A673 (cell line): ENCODE measurements around the gene GABARAP. TPM values are rescaled to one million over a fixed set of nuclear protein-coding genes. Genes with fewer than 3 reads are reported as not detected.
A peak's percentile ranks its signal among the peaks of the same experiment; 100 is the strongest.

Experiments
- BruUV-seq: library from RNA; stranded (reverse); fragments of 400-500 nt; replicated peaks from 2 replicates; lab custom pipeline; 2021; lab: Mats Ljungman, UMichigan
- CTCF ChIA-PET: fragments of 300-600 bp; sonication (Branson Sonifier 250); formaldehyde crosslinking; loops from one replicate; lab custom pipeline; 2022; ENCODE audit warnings: antibody characterized with exemption; lab: Charles Lee
- POLR2A ChIA-PET: fragments of 300-600 bp; sonication (Branson Sonifier 250); formaldehyde crosslinking; loops from one replicate; lab custom pipeline; 2022; ENCODE audit warnings: antibody characterized with exemption; ENCODE audit not compliant: low non-redundant PET; lab: Charles Lee
- DNase-seq: peaks from one replicate; pipeline ENCODE4 v3.0.0-alpha.2; 2015; ENCODE audit warnings: low spot score
- H3K27ac ChIP-seq: fragments of 200-600 bp; sonication (generic); 2 replicates; pipeline ENCODE4 v1.5.1; 2016; ENCODE audit warnings: mixed run types, low read depth, mild to moderate bottlenecking, mixed read lengths, antibody characterized with exemption, low read length; ENCODE audit not compliant: poor library complexity, severe bottlenecking
- H3K27me3 ChIP-seq: fragments of 200-600 bp; sonication (generic); replicated peaks from 2 replicates; pipeline ENCODE4 v1.6.1; 2017; ENCODE audit warnings: mixed run types, low read depth, mild to moderate bottlenecking, mixed read lengths, antibody characterized with exemption, low read length; ENCODE audit not compliant: insufficient read depth, poor library complexity
- H3K36me3 ChIP-seq: fragments of 200-600 bp; sonication (generic); 2 replicates; pipeline ENCODE4 v1.6.1; 2016; ENCODE audit warnings: mixed run types, mild to moderate bottlenecking, mixed read lengths, antibody characterized with exemption, low read length; ENCODE audit not compliant: insufficient read depth, poor library complexity, severe bottlenecking
- H3K4me1 ChIP-seq: fragments of 200-600 bp; sonication (generic); 2 replicates; pipeline ENCODE4 v1.6.1; 2017; ENCODE audit warnings: mixed run types, mild to moderate bottlenecking, mixed read lengths, antibody characterized with exemption, low read length; ENCODE audit not compliant: insufficient read depth, poor library complexity, severe bottlenecking
- H3K4me3 ChIP-seq: fragments of 200-600 bp; sonication (generic); 2 replicates; pipeline ENCODE4 v1.5.1; 2016; ENCODE audit warnings: low read depth, mixed run types, mild to moderate bottlenecking, mixed read lengths, low read length; ENCODE audit not compliant: poor library complexity, severe bottlenecking
- H3K9me3 ChIP-seq: fragments of 200-600 bp; sonication (generic); 2 replicates; pipeline ENCODE4 v1.6.1; 2016; ENCODE audit warnings: mixed run types, low read depth, mild to moderate bottlenecking, mixed read lengths, antibody characterized with exemption, low read length; ENCODE audit not compliant: poor library complexity, severe bottlenecking
- CTCF ChIP-seq: fragments of 300-800, 200-600 bp; sonication (generic); conservative IDR thresholded peaks from 2 replicates; pipeline ENCODE4 v1.5.1; 2017; ENCODE audit warnings: low read depth, mild to moderate bottlenecking, antibody characterized with exemption, low read length, moderate library complexity, mixed read lengths
- EZH2 ChIP-seq: fragments of 200-600 bp; sonication (generic); IDR thresholded peaks from 2 replicates; pipeline ENCODE4 v1.6.1; 2017; ENCODE audit warnings: borderline replicate concordance, low read depth, mild to moderate bottlenecking, mixed read lengths, antibody characterized with exemption, low read length; ENCODE audit not compliant: poor library complexity, severe bottlenecking
- intact Hi-C: fragments of 100-400 bp; cut with micrococcal nuclease; formaldehyde crosslinking; loops from one replicate; pipeline ENCODE4 v1.10.0; 2022; ENCODE audit not compliant: unreplicated experiment
- total RNA-seq: library from RNA; stranded (reverse); gene quantifications from 2 replicates; pipeline ENCODE4 v1.2.3, GENCODE V29; 2021

GABARAP gene
- total RNA-seq, 1 experiment from 2014 or later: 296 TPM

- Histone ChIP-seq H3K9me3 (no peaks in the 10 kb centered on the region), H3K27me3 (no peaks in the 10 kb centered on the region), H3K4me3 (peak within 1 kb of the TSS; percentile 55), H3K4me1 (peaks cover 18% of the 10 kb centered on the region), H3K27ac (peak within 1 kb of the TSS; percentile 50), H3K36me3 (no peaks in the 10 kb centered on the region)
- no TSS peak for BruUV-seq
- intact Hi-C loops: loop anchor here (1.0 kb wide), 1 partner anchor 15 kb away; no protein-coding TSS in a partner anchor
- CTCF ChIA-PET: interaction anchor here (0.5 to 2.4 kb wide), 5 partner anchors 15 to 436 kb away, joined by 3 to 30 read pairs (median 4); partner anchors contain the start of gene DNAH2
- POLR2A ChIA-PET: interaction anchor here (0.7 kb wide), 1 partner anchor 11 kb away, joined by 21 read pairs; no protein-coding TSS in a partner anchor
- DNase-seq: peak; percentile 98
- TF ChIP-seq CTCF (no peak), EZH2 (no peak)
Observed at GRCh38 chr17:7281074-7281952, 39.1 kb upstream of the GABARAP start, which contains the start of gene SLC2A4. Gene SLC2A4, plus strand, starts transcription at chr17:7281718. Its CDS starts 217 bp downstream, at chr17:7281935.

GRCh38 chr17:7280519-7281073, 38.3 kb upstream of the GABARAP start:
- Histone ChIP-seq H3K27ac (peak overlapping the region; percentile 48), H3K4me1 (peaks cover 18% of the 10 kb centered on the region), H3K27me3 (no peaks in the 10 kb centered on the region), H3K9me3 (no peaks in the 10 kb centered on the region), H3K36me3 (no peaks in the 10 kb centered on the region), H3K4me3 (peak overlapping the region; percentile 55)
- DNase-seq: peak; percentile 90
- intact Hi-C loops: loop anchor here (1.0 kb wide), 3 partner anchors 16 to 66 kb away; partner anchors contain the start of gene NEURL4
- POLR2A ChIA-PET: no interaction called here
- TF ChIP-seq CTCF (peak; percentile 94), EZH2 (no peak)
- CTCF ChIA-PET: interaction anchor here (0.5 to 2.4 kb wide), 3 partner anchors 16 to 318 kb away, joined by 3 to 30 read pairs (median 7); no protein-coding TSS in a partner anchor
- no TSS peak for BruUV-seq

- ChIA-PET CTCF (interaction anchor here (1.0 kb wide), 1 partner anchor 17 kb away, joined by 4 read pairs; no protein-coding TSS in a partner anchor), POLR2A (no interaction called here)
- no TSS peak for BruUV-seq
Observed at GRCh38 chr17:7279448-7279847, 37.2 kb upstream of the GABARAP start.

More at GRCh38 chr17:7279448-7279847, 37.2 kb upstream of the GABARAP start:
- H3K27me3 ChIP-seq: no peaks in the 10 kb centered on the region
- H3K36me3 ChIP-seq: no peaks in the 10 kb centered on the region
- TF ChIP-seq EZH2: no peak
- TF ChIP-seq CTCF: no peak
- H3K4me3 ChIP-seq: no peak overlapping the region
- DNase-seq: no peak
- no peaks in the 10 kb centered on the region for H3K9me3 ChIP-seq
- intact Hi-C loops: no loop called here
- H3K27ac ChIP-seq: no peak overlapping the region
- H3K4me1 ChIP-seq: peaks cover 18% of the 10 kb centered on the region
